Measurements from ENCODE around the gene DCPS.
A peak's percentile ranks its signal among the peaks of the same experiment; 100 is the strongest.

DCPS gene

DNA sequence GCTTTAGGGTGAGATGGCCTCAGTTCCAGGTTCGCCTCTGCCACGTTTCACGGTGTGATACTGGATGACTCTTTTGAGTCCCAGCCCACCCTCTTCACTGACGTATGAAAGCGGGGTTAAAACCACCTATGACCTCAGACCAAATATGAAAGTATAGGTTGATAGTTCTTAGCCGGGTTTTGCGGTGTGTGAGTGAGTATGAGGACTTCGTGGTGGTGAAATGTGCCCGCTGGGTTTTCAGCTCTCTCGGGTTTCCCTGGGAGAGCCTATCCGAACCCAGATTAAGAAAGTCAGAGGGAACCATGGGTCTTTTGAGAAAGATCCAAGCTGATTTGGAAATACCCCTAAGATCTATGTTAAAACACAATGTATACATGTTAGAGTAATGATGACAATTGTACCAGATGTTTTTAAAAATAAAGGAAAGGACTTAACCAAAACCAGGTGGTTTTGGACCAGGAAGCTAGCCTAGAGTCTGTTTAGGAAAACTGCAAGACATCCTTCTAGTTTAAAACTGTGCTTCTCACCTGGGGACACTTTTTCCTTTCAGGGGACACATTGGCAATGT lies 25.9 kb downstream of the DCPS start:
- peak; percentile 34 for DNase-seq

GRCh38 chr11:126331286-126331685 lies 27.4 kb downstream of the DCPS start:
- DNase-seq = no peak

- DNase-seq = peak; percentile 36
Observed at GRCh38 chr11:126332221-126332711, 28.4 kb downstream of the DCPS start.

DNA sequence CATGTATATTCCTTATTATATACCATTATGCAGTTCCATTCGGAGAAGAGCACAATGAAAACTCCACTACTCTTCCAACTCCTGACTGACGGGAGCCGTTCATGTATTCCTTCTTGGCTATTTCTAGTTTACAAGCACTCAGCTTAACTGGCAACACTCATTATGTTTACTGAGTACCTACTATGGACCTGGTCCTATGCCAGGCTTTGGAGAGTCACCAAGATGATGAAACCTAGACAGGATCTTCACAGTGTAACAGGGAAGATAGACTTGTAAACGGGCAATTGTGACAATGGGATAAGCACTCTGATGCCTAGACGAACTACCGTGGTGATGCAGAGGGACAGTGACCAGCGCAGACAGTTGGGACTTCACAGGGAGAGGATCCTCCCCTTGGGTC lies 29.3 kb downstream of the DCPS start:
- no peak for DNase-seq

GRCh38 chr11:126334659-126335462 lies 31.0 kb downstream of the DCPS start:
- no peak for DNase-seq

- no peak for DNase-seq
Observed at GRCh38 chr11:126335463-126335760, 31.6 kb downstream of the DCPS start.

DNA sequence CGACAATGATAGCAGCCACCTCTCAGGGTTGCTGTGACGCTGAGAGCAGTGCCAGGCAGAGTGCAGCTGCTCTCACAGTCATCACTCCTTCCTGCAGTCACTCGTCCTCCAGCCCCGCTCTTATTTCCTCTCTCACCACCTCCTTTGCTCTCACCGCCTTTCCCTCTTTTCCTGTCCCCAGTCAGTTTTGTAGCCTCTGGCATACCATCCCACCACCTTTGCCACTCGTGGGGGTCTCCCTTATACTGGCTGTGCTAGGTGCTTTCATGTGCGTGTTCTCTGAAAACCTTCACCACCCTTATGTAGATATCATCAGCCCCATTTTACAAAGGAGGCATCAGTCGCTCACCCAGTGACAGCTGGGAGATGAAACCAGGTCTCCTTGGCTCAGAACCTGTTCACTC lies 32.3 kb downstream of the DCPS start:
- no peak for DNase-seq

GRCh38 chr11:126336671-126337101 lies 32.8 kb downstream of the DCPS start:
- no peak for DNase-seq

DNA sequence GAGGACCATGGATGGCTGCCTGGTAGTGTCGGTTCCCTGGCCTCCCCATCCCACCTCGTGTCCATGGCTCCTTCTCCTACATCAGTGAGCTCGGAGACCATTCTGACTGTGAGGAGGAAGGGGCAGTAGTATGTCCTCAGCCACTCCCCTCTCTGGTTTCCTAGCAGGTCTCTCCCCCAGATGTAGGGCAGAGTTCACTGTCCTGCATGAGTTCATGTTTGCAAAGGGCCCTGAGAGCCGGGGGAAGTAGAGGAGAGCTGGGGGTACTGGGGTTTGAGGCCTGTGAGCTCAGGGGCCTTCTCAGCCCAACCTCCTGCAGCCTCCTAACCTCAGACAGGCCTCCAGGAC lies 33.2 kb downstream of the DCPS start:
- DNase-seq = no peak

GRCh38 chr11:126337474-126338241 lies 33.8 kb downstream of the DCPS start:
- no peak for DNase-seq

- no peak for DNase-seq
Observed at GRCh38 chr11:126338346-126339055, 34.6 kb downstream of the DCPS start.

GRCh38 chr11:126339073-126339862 lies 35.4 kb downstream of the DCPS start:
- DNase-seq = no peak

GRCh38 chr11:126339863-126340434 lies 36.1 kb downstream of the DCPS start:
- no peak for DNase-seq

GRCh38 chr11:126340960-126341606 lies 37.2 kb downstream of the DCPS start:
- DNase-seq = no peak

DNA sequence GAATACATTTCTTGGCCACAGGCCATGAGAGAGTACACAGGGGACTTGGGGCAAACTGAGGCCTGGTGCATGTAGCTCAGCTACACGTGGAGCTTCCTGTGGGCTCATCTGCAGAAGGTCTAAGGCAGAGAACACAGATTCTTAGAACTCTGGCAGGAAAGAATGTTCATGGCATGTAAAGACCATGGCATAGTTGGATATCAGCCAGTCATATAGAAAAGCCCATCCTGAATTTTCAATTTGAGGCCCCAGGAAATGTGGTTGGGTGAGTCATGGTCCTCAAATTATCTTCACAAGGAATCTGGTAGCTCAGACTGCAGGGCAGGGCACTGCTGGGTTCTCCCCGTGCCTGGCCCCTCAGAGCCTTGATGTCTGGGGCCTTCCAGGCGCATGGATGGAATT lies 37.9 kb downstream of the DCPS start:
- no peak for DNase-seq

DNA sequence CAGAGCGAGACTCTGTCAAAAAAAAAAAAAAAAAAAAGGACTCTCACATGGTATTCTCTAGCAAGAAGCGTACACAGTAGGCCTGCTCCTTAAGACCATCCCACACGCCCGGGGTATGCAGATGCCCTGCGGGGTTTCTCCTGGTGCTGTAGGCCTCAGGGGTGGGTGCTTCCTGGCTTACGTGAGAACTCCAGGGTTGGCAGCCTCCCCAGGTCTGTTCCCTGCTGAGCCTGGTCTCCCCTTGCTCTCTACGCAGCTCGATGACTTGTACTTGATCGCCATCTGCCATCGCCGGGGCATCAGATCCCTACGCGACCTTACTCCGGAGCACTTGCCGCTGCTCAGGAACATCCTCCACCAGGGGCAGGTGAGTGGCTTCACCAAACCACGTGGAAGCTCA lies 39.2 kb downstream of the DCPS start:
- DNase-seq = no peak

DNA sequence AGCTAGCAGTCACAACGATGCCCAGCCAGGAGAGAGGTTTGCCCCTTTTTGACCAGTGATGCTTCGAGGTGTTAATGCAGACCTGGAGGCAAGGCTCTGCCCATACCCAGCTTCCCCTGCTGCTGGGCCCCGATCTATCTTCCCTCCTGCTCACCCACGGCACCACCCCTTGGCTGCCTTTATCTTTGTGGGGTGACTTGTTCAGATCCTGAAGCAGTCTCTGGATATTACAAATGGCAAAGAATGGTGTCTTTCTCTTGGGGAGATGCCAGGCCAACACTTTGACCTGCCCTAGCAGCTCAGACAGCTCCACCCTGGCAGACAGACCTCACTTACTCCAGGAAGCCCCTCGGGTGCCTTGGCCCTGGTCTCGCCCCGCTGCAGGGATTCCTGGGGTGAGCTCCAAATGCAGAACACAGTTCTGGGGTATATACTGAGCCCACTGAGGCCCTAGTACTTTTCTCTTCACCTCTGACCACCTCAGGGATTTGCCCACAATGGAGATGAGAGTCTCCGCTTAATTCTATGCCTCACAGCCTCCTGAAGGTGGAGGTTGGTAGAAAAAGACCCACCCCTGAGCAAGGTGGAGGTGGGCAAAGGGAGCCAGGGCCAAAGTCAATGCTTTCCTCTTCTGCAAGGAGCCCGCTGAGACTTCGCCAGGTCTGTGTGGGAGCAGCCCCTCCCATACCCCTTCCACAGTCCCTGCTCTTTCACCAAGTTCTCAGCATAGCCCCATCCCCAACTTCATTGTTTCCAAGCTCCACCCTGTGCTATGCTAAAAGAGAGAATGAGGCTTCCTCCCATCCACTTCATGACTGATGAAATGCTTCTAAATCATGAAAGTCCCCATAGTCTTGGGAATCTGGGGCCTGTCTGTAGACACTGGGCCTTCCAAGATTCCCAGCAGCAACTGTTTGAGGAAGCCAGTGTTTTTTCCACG lies 40.6 kb downstream of the DCPS start:
- no peak for DNase-seq

DNA sequence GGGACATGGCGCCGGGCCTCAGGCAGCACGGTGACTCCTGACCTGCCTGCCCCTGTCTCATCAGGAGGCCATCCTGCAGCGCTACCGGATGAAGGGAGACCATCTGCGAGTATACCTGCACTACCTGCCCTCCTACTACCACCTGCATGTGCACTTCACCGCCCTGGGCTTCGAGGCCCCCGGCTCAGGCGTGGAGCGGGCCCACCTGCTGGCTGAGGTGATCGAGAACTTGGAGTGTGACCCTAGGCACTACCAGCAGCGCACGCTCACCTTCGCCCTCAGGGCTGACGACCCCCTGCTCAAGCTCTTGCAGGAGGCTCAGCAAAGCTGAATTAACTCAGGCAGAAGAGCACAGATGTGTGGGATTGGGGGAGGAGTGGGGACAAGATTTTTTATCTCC lies 41.4 kb downstream of the DCPS start:
- DNase-seq = no peak

- DNase-seq = peak; percentile 22
Observed at GRCh38 chr11:126345759-126346585, 42.1 kb downstream of the DCPS start.

DNA sequence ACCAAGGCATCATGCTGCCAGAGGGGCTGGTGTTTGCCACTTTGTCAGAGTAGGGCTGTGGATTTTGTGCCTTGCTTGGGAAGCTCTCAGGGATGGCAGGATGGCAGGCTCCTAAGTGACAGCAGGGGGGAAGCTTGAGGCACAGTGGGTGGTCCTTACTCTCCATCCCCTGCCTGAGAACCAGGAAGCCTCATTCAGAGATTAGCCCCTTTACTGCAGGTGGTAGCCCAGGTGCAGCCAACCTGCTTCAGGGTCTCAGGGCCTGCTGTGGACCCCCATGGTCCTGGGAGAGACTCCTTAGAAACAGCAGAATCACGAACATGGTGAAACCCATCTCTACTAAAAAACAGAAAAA lies 42.7 kb downstream of the DCPS start:
- DNase-seq = no peak
